HepG2 (cell line): ENCODE results near the gene SLC51B. TPM values are rescaled to one million over a fixed set of nuclear protein-coding genes. Genes with fewer than 3 reads are reported as not detected.

ENCODE experiments used
- ATF5 ChIP-seq: sonication (generic); formaldehyde crosslinking; IDR thresholded peaks from 2 replicates; pipeline ENCODE4 v1.4.0; 2020; ENCODE audit warnings: mild to moderate bottlenecking, low read depth, missing genetic modification reagents
- HDAC2 ChIP-seq: sonication (generic); formaldehyde crosslinking; IDR thresholded peaks from 2 replicates; pipeline ENCODE4 v1.4.0; 2020; ENCODE audit warnings: missing genetic modification reagents
- HNRNPLL ChIP-seq: fragments of 200-400 bp; formaldehyde crosslinking; IDR thresholded peaks from 2 replicates; pipeline ENCODE4 v1.6.1; 2017; ENCODE audit warnings: mild to moderate bottlenecking, low read depth, low read length; ENCODE audit not compliant: poor library complexity, severe bottlenecking
- HOXA9 ChIP-seq: sonication (generic); formaldehyde crosslinking; IDR thresholded peaks from 2 replicates; pipeline ENCODE4 v1.8.1; 2022; ENCODE audit warnings: missing genetic modification reagents, mild to moderate bottlenecking, moderate library complexity, borderline replicate concordance
- MAX ChIP-seq: IDR thresholded peaks from 2 replicates; pipeline ENCODE4 v1.6.1; 2012; ENCODE audit warnings: inconsistent platforms
- MBNL3 ChIP-seq: fragments of 250-450 bp; sonication (Bioruptor Pico); conservative IDR thresholded peaks from 2 replicates; pipeline ENCODE4 v1.8.0; 2022; ENCODE audit warnings: mild to moderate bottlenecking, inconsistent platforms
- PLSCR1 ChIP-seq: sonication (generic); formaldehyde crosslinking; IDR thresholded peaks from 2 replicates; pipeline ENCODE4 v1.5.0; 2020; ENCODE audit warnings: missing genetic modification reagents, mild to moderate bottlenecking, borderline replicate concordance
- SATB2 ChIP-seq: sonication (generic); formaldehyde crosslinking; IDR thresholded peaks from 2 replicates; pipeline ENCODE4 v1.5.0; 2020; ENCODE audit warnings: missing genetic modification reagents
- SIN3A ChIP-seq: IDR thresholded peaks from 2 replicates; pipeline ENCODE4 v1.6.1; 2011; ENCODE audit warnings: low read depth, mild to moderate bottlenecking, control low read depth, low read length, borderline replicate concordance
- SMARCE1 ChIP-seq: fragments of 450-650 bp; IDR thresholded peaks from 2 replicates; pipeline ENCODE4 v1.6.1; 2017; ENCODE audit warnings: borderline replicate concordance
- TOE1 ChIP-seq: sonication (generic); formaldehyde crosslinking; IDR thresholded peaks from 2 replicates; pipeline ENCODE4 v1.4.0; 2020; ENCODE audit warnings: mild to moderate bottlenecking, missing genetic modification reagents
- TSC22D2 ChIP-seq: sonication (generic); formaldehyde crosslinking; IDR thresholded peaks from 2 replicates; pipeline ENCODE4 v1.5.1; 2020; ENCODE audit warnings: missing genetic modification reagents, mild to moderate bottlenecking, borderline replicate concordance
- ZNF232 ChIP-seq: sonication (generic); formaldehyde crosslinking; IDR thresholded peaks from 2 replicates; pipeline ENCODE4 v1.4.0; 2020; ENCODE audit warnings: missing genetic modification reagents, borderline replicate concordance
- ZNF296 ChIP-seq: sonication (generic); formaldehyde crosslinking; conservative IDR thresholded peaks from 2 replicates; pipeline ENCODE4 v1.5.0; 2020; ENCODE audit warnings: mild to moderate bottlenecking, missing genetic modification reagents
- ZNF407 ChIP-seq: sonication (generic); formaldehyde crosslinking; IDR thresholded peaks from one replicate; pipeline ENCODE4 v1.5.1; 2020; ENCODE audit warnings: mild to moderate bottlenecking, missing genetic modification reagents; ENCODE audit errors: not compliant biosample characterization
- polyA plus RNA-seq, 8 experiments: library from polyadenylated mRNA; depleted of rRNA in 3 of 8; stranded (reverse) in 7 of 8; unstranded in 1 of 8; fragments of >200 nt; fragmentation: Illumina TruSeq in 4 of 8; extraction: Trizol in 4 of 8; gene quantifications; 2 replicates each; pipeline versions ENCODE4 v1.2.1 to v1.2.3, GENCODE V29; 2011 to 2016; ENCODE audit warnings: low read depth in 4 of 8, missing spikeins in 1 of 8, mixed read lengths in 1 of 8; ENCODE audit not compliant: insufficient read depth in 1 of 8
- total RNA-seq, 5 experiments: library from RNA; depleted of rRNA; stranded (reverse); fragments of >200 nt; fragmentation: Illumina TruSeq; extraction: Trizol; gene quantifications; 2 replicates each; pipeline ENCODE4 v1.2.3, GENCODE V29; 2016; ENCODE audit warnings: low read depth in 1 of 5
- TF ChIP-seq, protein P1 (sequence below): sonication (generic); formaldehyde crosslinking; IDR thresholded peaks from 2 replicates; pipeline ENCODE4 v1.8.1; 2023; ENCODE audit warnings: mild to moderate bottlenecking, missing genetic modification reagents, borderline replicate concordance
- TF ChIP-seq, protein P2 (sequence below): sonication (generic); formaldehyde crosslinking; IDR thresholded peaks from 2 replicates; pipeline ENCODE4 v1.5.0; 2020; ENCODE audit warnings: mild to moderate bottlenecking, missing genetic modification reagents

The SLC51B gene
- total and polyA plus RNA-seq, 2 of the 13 experiments (the other 11 are each of a cell fraction or from before 2014, with no cell fraction given): 14.9 to 17.1 TPM

GRCh38 chr15:65044724-65045481 lies at the start of gene SLC51B (continued):
- TF ChIP-seq HDAC2 (CRISPR knock-in tag): peak; percentile 86
- TF ChIP-seq SMARCE1: no peak
- TF ChIP-seq SATB2 (CRISPR knock-in tag): 0 out of 2 replicates have a peak, but pooled peaks have one; percentile 76
- no peak for TF ChIP-seq MBNL3 (CRISPR knock-in tag)
- no peak for TF ChIP-seq ZNF407 (CRISPR knock-in tag)
- peak; percentile 38; the same call in 1 of the 2 replicates for TF ChIP-seq ZNF232 (CRISPR knock-in tag)
- TF ChIP-seq PLSCR1 (CRISPR knock-in tag): no peak
- TF ChIP-seq HNRNPLL: no peak
- TF ChIP-seq TOE1 (CRISPR knock-in tag): no peak
- TF ChIP-seq, protein P1, sequence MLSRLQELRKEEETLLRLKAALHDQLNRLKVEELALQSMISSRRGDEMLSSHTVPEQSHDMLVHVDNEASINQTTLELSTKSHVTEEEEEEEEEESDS (CRISPR knock-in tag): no peak
- TF ChIP-seq TSC22D2: peak; percentile 66; the same call in 1 of the 2 replicates
- TF ChIP-seq, protein P2, sequence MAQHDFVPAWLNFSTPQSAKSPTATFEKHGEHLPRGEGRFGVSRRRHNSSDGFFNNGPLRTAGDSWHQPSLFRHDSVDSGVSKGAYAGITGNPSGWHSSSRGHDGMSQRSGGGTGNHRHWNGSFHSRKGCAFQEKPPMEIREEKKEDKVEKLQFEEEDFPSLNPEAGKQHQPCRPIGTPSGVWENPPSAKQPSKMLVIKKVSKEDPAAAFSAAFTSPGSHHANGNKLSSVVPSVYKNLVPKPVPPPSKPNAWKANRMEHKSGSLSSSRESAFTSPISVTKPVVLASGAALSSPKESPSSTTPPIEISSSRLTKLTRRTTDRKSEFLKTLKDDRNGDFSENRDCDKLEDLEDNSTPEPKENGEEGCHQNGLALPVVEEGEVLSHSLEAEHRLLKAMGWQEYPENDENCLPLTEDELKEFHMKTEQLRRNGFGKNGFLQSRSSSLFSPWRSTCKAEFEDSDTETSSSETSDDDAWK (CRISPR knock-in tag): no peak
- TF ChIP-seq SIN3A: peak; percentile 79; the same call in 1 of the 2 replicates
- peak; percentile 59; the same call in 1 of the 2 replicates for TF ChIP-seq ZNF296 (CRISPR knock-in tag)
- TF ChIP-seq ATF5 (CRISPR knock-in tag): 0 out of 2 replicates have a peak, but pooled peaks have one; percentile 82
- no peak for TF ChIP-seq HOXA9 (CRISPR knock-in tag)
- TF ChIP-seq MAX: peak; percentile 64
